Endothelial cell of umbilical vein (primary cell): Measurements from ENCODE around the gene WDR27. TPM values are rescaled to one million over a fixed set of nuclear protein-coding genes. Genes with fewer than 3 reads are reported as not detected.

Source experiments
- BruUV-seq: library from RNA; stranded (reverse); fragments of 400-500 nt; replicated peaks from 2 replicates; lab custom pipeline; 2021; lab: Mats Ljungman, UMichigan
- CTCF ChIA-PET: fragments of 300-600, 350-600 bp; sonication (Branson Sonifier 250); formaldehyde crosslinking; loops from one replicate; lab custom pipeline; 2021; ENCODE audit warnings: antibody characterized with exemption, inconsistent platforms; lab: Charles Lee
- POLR2A ChIA-PET: fragments of 300-600, 350-600 bp; sonication (Branson Sonifier 250); formaldehyde crosslinking; loops from one replicate; lab custom pipeline; 2021; ENCODE audit warnings: antibody characterized with exemption, inconsistent platforms; lab: Charles Lee
- DNase-seq: peaks from one replicate; pipeline ENCODE4 v3.0.0-alpha.2; 2011; ENCODE audit warnings: low read depth, low spot score
- FAIRE-seq: peaks from 2 replicates; lab custom pipeline; 2011; peaks lifted over from hg19 to GRCh38; lab: Jason Lieb, UNC
- H2AFZ ChIP-seq: 2 replicates; pipeline ENCODE4 v1.6.0; 2012; ENCODE audit warnings: low read depth, low read length, control low read depth, inconsistent platforms
- H3K27ac ChIP-seq: 2 replicates; pipeline ENCODE4 v1.5.1; 2011; ENCODE audit warnings: low read depth, mild to moderate bottlenecking, control low read depth, low read length, moderate library complexity; ENCODE audit not compliant: insufficient read depth
- H3K27me3 ChIP-seq, 2 experiments: 2 replicates each; pipeline versions ENCODE4 v1.6.0 to v1.6.1; 2011; ENCODE audit warnings: low read length in 2 of 2, mixed read lengths in 1 of 2; ENCODE audit not compliant: control insufficient read depth in 2 of 2, insufficient read depth in 2 of 2
- H3K36me3 ChIP-seq, 2 experiments: 2 replicates in 1 of 2; 3 replicates in 1 of 2; pipeline ENCODE4 v1.5.1; 2011; ENCODE audit warnings: low read length in 2 of 2, mild to moderate bottlenecking in 1 of 2, moderate library complexity in 1 of 2; ENCODE audit not compliant: control insufficient read depth in 2 of 2, insufficient read depth in 2 of 2; ENCODE audit errors: extremely low read depth in 1 of 2
- H3K4me1 ChIP-seq: 3 replicates; pipeline ENCODE4 v1.5.1; 2011; ENCODE audit warnings: mild to moderate bottlenecking, low read length; ENCODE audit not compliant: control insufficient read depth, insufficient read depth; ENCODE audit errors: extremely low read depth
- H3K4me2 ChIP-seq: 2 replicates; pipeline ENCODE4 v1.6.1; 2011; ENCODE audit warnings: low read length, control low read depth, mixed read lengths; ENCODE audit not compliant: insufficient read depth
- H3K4me3 ChIP-seq, 3 experiments: fragments of 200-600 bp in 1 of 3; sonication (generic), shearing (Covaris generic) in 1 of 3; replicated peaks in 1 of 3; 2 replicates each; pipeline ENCODE4 v1.5.1; 2011 to 2016; ENCODE audit warnings: control low read depth in 3 of 3, low read length in 3 of 3, mild to moderate bottlenecking in 2 of 3, inconsistent platforms in 1 of 3, low read depth in 1 of 3, moderate library complexity in 1 of 3; ENCODE audit not compliant: insufficient read depth in 1 of 3
- H3K79me2 ChIP-seq: 2 replicates; pipeline ENCODE4 v1.6.0; 2012; ENCODE audit warnings: low read length, inconsistent platforms; ENCODE audit not compliant: control insufficient read depth, insufficient read depth
- H3K9ac ChIP-seq: replicated peaks from 2 replicates; pipeline ENCODE3; 2011; ENCODE audit warnings: low read length, control low read depth; ENCODE audit not compliant: insufficient read depth; ENCODE audit errors: extremely low read depth
- H3K9me1 ChIP-seq: replicated peaks from 3 replicates; pipeline ENCODE4 v1.6.0; 2011; ENCODE audit warnings: mild to moderate bottlenecking, low read length; ENCODE audit not compliant: control insufficient read depth, insufficient read depth; ENCODE audit errors: extremely low read depth
- H3K9me3 ChIP-seq: replicated peaks from 2 replicates; pipeline ENCODE4 v1.5.1; 2012; ENCODE audit warnings: low read length, inconsistent platforms; ENCODE audit not compliant: control insufficient read depth, insufficient read depth
- H4K20me1 ChIP-seq: replicated peaks from 2 replicates; pipeline ENCODE3; 2011; ENCODE audit warnings: mild to moderate bottlenecking, low read length; ENCODE audit not compliant: control insufficient read depth, insufficient read depth; ENCODE audit errors: extremely low read depth
- CTCF ChIP-seq, 2 donors: IDR thresholded peaks; 1 replicate in 1 of 2; 2 replicates in 1 of 2; pipeline ENCODE4 v1.5.1; 2011; ENCODE audit warnings: low read length in 2 of 2, mild to moderate bottlenecking in 2 of 2, moderate library complexity in 2 of 2, control low read depth in 1 of 2, inconsistent platforms in 1 of 2, low read depth in 1 of 2; ENCODE audit not compliant: insufficient read depth in 1 of 2; ENCODE audit errors: extremely low read depth in 1 of 2
- EZH2 ChIP-seq: IDR thresholded peaks from 2 replicates; pipeline ENCODE4 v1.6.1; 2012; ENCODE audit warnings: borderline replicate concordance, low read depth, mild to moderate bottlenecking, moderate library complexity, low read length, inconsistent platforms; ENCODE audit not compliant: severe bottlenecking
- FOS ChIP-seq: IDR thresholded peaks from 2 replicates; pipeline ENCODE4 v1.6.1; 2011; ENCODE audit warnings: mild to moderate bottlenecking, low read length, moderate library complexity, borderline replicate concordance; ENCODE audit not compliant: insufficient read depth
- GATA2 ChIP-seq: IDR thresholded peaks from 2 replicates; pipeline ENCODE4 v1.7.0; 2011; ENCODE audit warnings: low read depth, mild to moderate bottlenecking, moderate library complexity, mixed read lengths, low read length; ENCODE audit not compliant: insufficient read length, insufficient read depth
- JUN ChIP-seq: IDR thresholded peaks from 2 replicates; pipeline ENCODE4 v1.6.1; 2011; ENCODE audit warnings: borderline replicate concordance, low read depth; ENCODE audit not compliant: insufficient read length, insufficient read depth
- MYC ChIP-seq: IDR thresholded peaks from one replicate; pipeline ENCODE4 v1.6.1; 2011; ENCODE audit warnings: mild to moderate bottlenecking, low read depth, low read length
- POLR2A ChIP-seq: IDR thresholded peaks from 2 replicates; pipeline ENCODE4 v1.6.1; 2012; ENCODE audit warnings: low read depth, mild to moderate bottlenecking, control low read depth, low read length
- POLR2AphosphoS5 ChIP-seq: IDR thresholded peaks from 2 replicates; pipeline ENCODE4 v1.6.1; 2012; ENCODE audit warnings: low read depth, mild to moderate bottlenecking, control low read depth, low read length, moderate library complexity; ENCODE audit not compliant: insufficient read depth
- dilution Hi-C: fragments of 300-500 bp; cut with MboI; formaldehyde crosslinking; loops from one replicate; pipeline ENCODE4 v1.15.0; 2019; ENCODE audit warnings: low sequenced_read_pairs; ENCODE audit not compliant: extremely low pct_ligation_motif_present
- intact Hi-C: fragments of 100-400 bp; cut with micrococcal nuclease; formaldehyde crosslinking; loops from one replicate; pipeline ENCODE4 v1.10.0; 2022
- polyA plus RNA-seq, 4 experiments: library from polyadenylated mRNA; depleted of rRNA in 3 of 4; stranded (reverse) in 3 of 4; unstranded in 1 of 4; fragments of >200 nt; gene quantifications; 2 replicates each; pipeline versions ENCODE4 v1.2.1 to v1.2.3, GENCODE V29; 2011 to 2012; ENCODE audit warnings: missing spikeins in 1 of 4
- total RNA-seq: library from RNA; stranded (reverse); gene quantifications from 2 replicates; pipeline ENCODE4 v1.2.3, GENCODE V29; 2021
- TF ChIP-seq, protein P1 (sequence below): IDR thresholded peaks from 2 replicates; pipeline ENCODE4 v1.6.1; 2011; ENCODE audit not compliant: insufficient read depth, insufficient read length

Gene WDR27
- total and polyA plus RNA-seq, 2 donors (not counting 3 experiments of a cell fraction or from before 2014, with no cell fraction given) = 60.1 to 69.7 TPM

DNA sequence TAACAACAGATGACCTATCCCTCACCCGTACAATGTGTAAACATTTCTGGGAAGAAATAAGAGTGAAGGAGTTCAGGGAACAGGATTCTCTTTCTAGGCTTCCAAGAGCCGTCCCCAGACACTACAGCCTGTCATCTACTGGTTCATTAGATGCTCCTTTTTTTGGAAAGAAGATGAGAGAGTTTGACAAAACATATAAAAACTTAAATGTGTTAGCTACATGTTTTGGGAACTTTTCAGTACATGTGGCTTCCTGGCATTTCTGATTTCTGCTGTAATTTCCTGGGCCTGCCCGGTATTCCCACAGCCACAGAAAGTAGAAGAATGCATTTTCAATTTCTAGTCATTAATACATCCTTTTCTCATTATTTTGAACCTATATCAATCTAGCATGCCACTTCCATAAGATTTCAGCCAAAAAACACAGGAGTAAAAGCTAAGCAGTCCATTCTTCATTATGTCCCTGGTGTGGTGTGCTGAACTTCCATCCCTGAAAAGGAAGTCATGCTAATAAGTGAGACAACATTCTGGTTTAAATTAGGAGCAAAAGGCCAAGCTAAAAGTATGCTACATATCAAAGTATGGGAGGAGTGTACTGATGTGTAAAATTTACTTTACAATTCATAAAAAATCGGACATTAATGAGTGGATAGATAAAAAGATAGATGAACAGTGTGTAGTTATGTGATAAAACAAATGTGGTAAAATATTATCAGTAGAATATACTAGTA, 198.2 kb downstream of the WDR27 start:
- no peaks in the 10 kb centered on the region for H3K79me2 ChIP-seq
- intact Hi-C loops (no loop called here), dilution Hi-C loops (no loop called here)
- no peaks in the 10 kb centered on the region for H3K9me3 ChIP-seq
- POLR2A ChIA-PET = no interaction called here
- no peaks in the 10 kb centered on the region for H3K27me3 ChIP-seq
- CTCF ChIA-PET = interaction anchor here (1.1 kb wide), 1 partner anchor 9 kb away, joined by 5 read pairs; no protein-coding TSS in a partner anchor
- H3K9ac ChIP-seq = no peak overlapping the region
- no peaks in the 10 kb centered on the region for H3K4me1 ChIP-seq
- no peaks in the 10 kb centered on the region for H4K20me1 ChIP-seq
- no peaks in the 10 kb centered on the region for H3K9me1 ChIP-seq
- TF ChIP-seq GATA2 (no peak), MYC (no peak), FOS (no peak), JUN (no peak), POLR2AphosphoS5 (no peak), EZH2 (no peak), POLR2A (no peak), CTCF (IDR thresholded peaks at IDR 0.05; ENCODE audit: extremely low read depth in 1 of 2, insufficient read depth in 1 of 2, low read depth in 1 of 2, low read length in 2 of 2) (no peak)
- TF ChIP-seq, protein P1, sequence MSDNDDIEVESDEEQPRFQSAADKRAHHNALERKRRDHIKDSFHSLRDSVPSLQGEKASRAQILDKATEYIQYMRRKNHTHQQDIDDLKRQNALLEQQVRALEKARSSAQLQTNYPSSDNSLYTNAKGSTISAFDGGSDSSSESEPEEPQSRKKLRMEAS = no peak
- H3K27ac ChIP-seq = no peak overlapping the region
- H2AFZ ChIP-seq = no peak overlapping the region
- no peak for FAIRE-seq
- BruUV-seq = no TSS peak
- no peak overlapping the region for H3K4me2 ChIP-seq
- no peaks in the 10 kb centered on the region for H3K36me3 ChIP-seq
- DNase-seq = no peak
- no peak overlapping the region for H3K4me3 ChIP-seq
